BLaER1 treated with 17β-estradiol and CSF1 and Interleukin-3, amounts not matched to agents 10 nM and 100 nM (cell line): ENCODE data around the gene AJAP1.

Source experiments
- H3K27ac ChIP-seq, 11 experiments: shearing (Covaris generic); formaldehyde crosslinking; 2 replicates each; pipeline ENCODE4 v1.8.1; 2022
- H3K27me3 ChIP-seq, 11 experiments: shearing (Covaris generic); formaldehyde crosslinking; 2 replicates each; pipeline ENCODE4 v1.8.1; 2022
- H3K36me3 ChIP-seq, 11 experiments: shearing (Covaris generic); formaldehyde crosslinking; 2 replicates each; pipeline ENCODE4 v1.8.1; 2022
- H3K4me1 ChIP-seq, 10 experiments: shearing (Covaris generic); formaldehyde crosslinking; 2 replicates each; pipeline ENCODE4 v1.8.1; 2022
- H3K4me2 ChIP-seq, 11 experiments: shearing (Covaris generic); formaldehyde crosslinking; 2 replicates each; pipeline ENCODE4 v1.8.1; 2022
- H3K4me3 ChIP-seq, 10 experiments: shearing (Covaris generic); formaldehyde crosslinking; 2 replicates each; pipeline ENCODE4 v1.8.1; 2022
- H3K9ac ChIP-seq, 11 experiments: shearing (Covaris generic); formaldehyde crosslinking; 2 replicates each; pipeline ENCODE4 v1.8.1; 2022
- H3K9me3 ChIP-seq, 11 experiments: shearing (Covaris generic); formaldehyde crosslinking; replicated peaks in 1 of 11; 2 replicates each; pipeline ENCODE4 v1.8.1; 2022
- H4K20me1 ChIP-seq, 11 experiments: shearing (Covaris generic); formaldehyde crosslinking; 2 replicates each; pipeline ENCODE4 v1.8.1; 2022
- Cebpa-rat ChIP-seq, 11 experiments: shearing (Covaris generic); IDR thresholded peaks; 2 replicates each; pipeline ENCODE4 v1.8.1; 2022

Gene AJAP1

DNA sequence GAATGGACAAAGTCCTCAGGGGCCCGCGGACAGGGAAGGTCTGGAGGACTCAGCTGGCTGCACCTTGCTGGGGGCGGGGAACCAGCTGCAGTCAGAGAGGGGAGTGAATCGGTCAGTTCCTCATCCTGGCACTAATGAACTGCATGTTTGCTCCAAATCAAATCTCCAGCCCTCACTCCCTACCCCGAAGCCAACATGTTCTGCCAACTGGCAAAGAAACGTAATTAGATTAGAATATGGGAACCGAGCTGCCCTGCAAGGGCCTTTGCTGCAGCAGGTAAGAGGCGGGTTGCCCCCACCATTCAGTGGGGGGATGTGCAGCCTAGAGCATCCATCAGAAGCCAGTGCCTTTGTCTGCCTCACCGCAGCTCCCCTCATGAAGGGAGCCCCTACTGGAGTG is 121.1 kb downstream of the AJAP1 start:
- Histone ChIP-seq H3K27me3 (no peaks in the 10 kb centered on the region), H4K20me1 (peaks cover 0 to 14% (median 0%) of the 10 kb centered on the region in 11 experiments; a peak in 2 of 22 replicates), H3K9ac (no peak overlapping the region), H3K4me3 (no peak overlapping the region), H3K36me3 (no peaks in the 10 kb centered on the region), H3K27ac (no peak overlapping the region), H3K9me3 (no peaks in the 10 kb centered on the region), H3K4me2 (no peak overlapping the region), H3K4me1 (peaks cover 0 to 4% (median 0%) of the 10 kb centered on the region in 10 experiments; a peak in 1 of 20 replicates)
- no peak for TF ChIP-seq Cebpa-rat (IDR thresholded peaks at IDR 0.05)

DNA sequence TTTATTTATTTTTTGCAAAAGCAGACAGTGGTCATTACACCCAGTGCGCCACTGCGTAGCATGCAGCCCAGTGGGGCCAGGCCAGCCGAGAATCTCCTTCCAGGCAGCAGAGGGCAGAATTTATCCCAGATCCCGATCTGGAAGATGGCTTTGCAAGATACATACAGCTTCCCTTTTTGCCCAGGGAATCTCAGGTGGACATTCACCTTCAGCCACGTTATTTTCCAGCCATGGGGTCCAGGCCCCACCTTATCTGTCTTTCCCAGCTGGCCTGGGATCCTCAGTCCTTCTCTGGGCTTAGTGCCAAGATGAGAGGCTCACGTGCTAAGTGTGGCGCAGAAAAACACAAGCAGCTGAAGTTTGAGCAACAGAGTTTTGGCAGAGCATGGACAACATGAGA is 123.6 kb downstream of the AJAP1 start:
- no peak overlapping the region for H3K4me3 ChIP-seq
- H3K36me3 ChIP-seq, result no peaks in the 10 kb centered on the region
- H3K4me1 ChIP-seq, result peaks cover 0 to 4% (median 0%) of the 10 kb centered on the region in 10 experiments; a peak in 1 of 20 replicates
- H3K27me3 ChIP-seq, result no peaks in the 10 kb centered on the region
- no peak overlapping the region for H3K4me2 ChIP-seq
- no peak overlapping the region for H3K9ac ChIP-seq
- no peaks in the 10 kb centered on the region for H3K9me3 ChIP-seq
- H4K20me1 ChIP-seq, result peaks cover 0 to 9% (median 0%) of the 10 kb centered on the region in 11 experiments; a peak in 2 of 22 replicates
- no peak for TF ChIP-seq Cebpa-rat (IDR thresholded peaks at IDR 0.05)
- no peak overlapping the region for H3K27ac ChIP-seq

DNA sequence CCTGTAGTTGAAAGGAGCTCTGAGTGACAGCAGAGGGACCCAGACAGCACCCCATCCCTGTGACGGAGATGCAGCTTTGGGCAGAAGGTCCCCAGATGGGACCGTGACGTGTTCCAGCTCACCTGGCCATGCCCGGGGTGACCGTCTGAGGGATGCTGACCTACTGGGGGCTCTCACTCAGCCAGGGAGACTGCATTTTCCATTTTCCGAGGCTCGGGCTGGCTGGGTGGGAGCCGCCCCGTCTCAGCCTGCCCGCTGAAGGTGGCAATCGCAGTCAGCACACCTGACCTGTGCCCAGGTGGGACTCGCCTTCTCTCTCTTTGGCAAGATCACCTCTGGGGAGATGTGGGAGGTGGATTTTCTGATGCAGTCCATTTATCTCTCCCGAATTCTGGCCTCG is 127.2 kb downstream of the AJAP1 start:
- TF ChIP-seq Cebpa-rat (IDR thresholded peaks at IDR 0.05), result no peak
- Histone ChIP-seq H3K27ac (no peak overlapping the region), H3K27me3 (no peaks in the 10 kb centered on the region)

DNA sequence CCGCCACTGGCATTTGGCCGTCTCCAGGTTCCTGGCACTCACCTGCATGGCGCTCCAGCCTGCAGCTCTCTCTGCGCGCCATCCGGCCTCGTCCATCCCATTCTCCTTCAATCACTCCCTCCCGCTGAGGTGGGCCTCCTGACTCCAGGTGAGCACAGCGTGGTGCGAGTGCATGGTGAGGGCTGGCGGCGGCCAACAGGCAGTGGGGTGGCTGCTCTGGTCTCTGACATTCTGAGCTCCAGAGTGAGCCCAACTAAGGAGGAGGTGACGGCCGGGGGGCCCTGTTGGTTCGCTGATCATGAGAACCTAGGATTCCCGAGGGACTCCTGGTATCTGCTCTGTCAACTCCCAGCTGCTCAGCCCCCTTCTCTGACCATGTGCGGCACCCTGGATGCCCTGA is 130.4 kb downstream of the AJAP1 start:
- H3K4me2 ChIP-seq, result peak overlapping the region in 4 of 11 experiments; percentile 10 to 36 (median 28); a peak in 3 of 22 replicates

More for the DNA sequence above, 127.2 kb downstream of the AJAP1 start:
- peaks cover 0 to under 1% (median 0%) of the 10 kb centered on the region in 11 experiments; a peak in 1 of 22 replicates for H4K20me1 ChIP-seq
- no peak overlapping the region for H3K9ac ChIP-seq
- H3K36me3 ChIP-seq, result no peaks in the 10 kb centered on the region
- no peaks in the 10 kb centered on the region for H3K9me3 ChIP-seq
- H3K4me2 ChIP-seq, result no peak overlapping the region
- no peak overlapping the region for H3K4me3 ChIP-seq
- peaks cover 0 to 6% (median 0%) of the 10 kb centered on the region in 10 experiments; a peak in 4 of 20 replicates for H3K4me1 ChIP-seq

DNA sequence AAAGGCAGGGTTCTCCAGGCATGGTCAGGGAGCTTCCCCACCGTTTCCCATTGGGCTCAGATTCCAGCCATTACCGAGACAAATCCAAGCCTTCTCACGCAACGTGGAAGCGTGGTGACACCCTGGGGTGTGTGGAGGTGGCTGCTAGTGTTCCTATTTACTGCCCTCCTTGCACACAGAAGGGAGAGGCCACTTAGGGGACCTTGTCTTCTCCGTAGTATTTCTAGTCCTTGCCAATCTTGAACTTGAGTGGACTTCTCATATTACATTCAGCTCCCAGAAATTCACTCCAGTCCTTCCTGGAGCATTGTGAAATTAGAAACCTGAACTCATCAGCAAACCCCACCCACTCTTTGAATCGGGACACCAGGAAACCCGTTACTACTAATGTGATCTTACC is 131.6 kb downstream of the AJAP1 start:
- H3K4me3 ChIP-seq, result no peak overlapping the region
- TF ChIP-seq Cebpa-rat (IDR thresholded peaks at IDR 0.05), result no peak
- no peaks in the 10 kb centered on the region for H3K9me3 ChIP-seq
- H3K27me3 ChIP-seq, result no peaks in the 10 kb centered on the region
- no peak overlapping the region for H3K4me2 ChIP-seq
- no peak overlapping the region for H3K9ac ChIP-seq
- no peaks in the 10 kb centered on the region for H3K36me3 ChIP-seq
- no peaks in the 10 kb centered on the region for H4K20me1 ChIP-seq
- H3K27ac ChIP-seq, result no peak overlapping the region
- H3K4me1 ChIP-seq, result peaks cover 0 to 6% (median 0%) of the 10 kb centered on the region in 10 experiments; a peak in 3 of 20 replicates

More for the DNA sequence above, 130.4 kb downstream of the AJAP1 start:
- H3K27ac ChIP-seq, result no peak overlapping the region
- peaks cover 0 to 6% (median 0%) of the 10 kb centered on the region in 10 experiments; a peak in 3 of 20 replicates for H3K4me1 ChIP-seq
- no peak overlapping the region for H3K4me3 ChIP-seq
- TF ChIP-seq Cebpa-rat (IDR thresholded peaks at IDR 0.05), result no peak
- H4K20me1 ChIP-seq, result no peaks in the 10 kb centered on the region
- H3K36me3 ChIP-seq, result no peaks in the 10 kb centered on the region
- H3K9ac ChIP-seq, result no peak overlapping the region
- no peaks in the 10 kb centered on the region for H3K9me3 ChIP-seq
- no peaks in the 10 kb centered on the region for H3K27me3 ChIP-seq

DNA sequence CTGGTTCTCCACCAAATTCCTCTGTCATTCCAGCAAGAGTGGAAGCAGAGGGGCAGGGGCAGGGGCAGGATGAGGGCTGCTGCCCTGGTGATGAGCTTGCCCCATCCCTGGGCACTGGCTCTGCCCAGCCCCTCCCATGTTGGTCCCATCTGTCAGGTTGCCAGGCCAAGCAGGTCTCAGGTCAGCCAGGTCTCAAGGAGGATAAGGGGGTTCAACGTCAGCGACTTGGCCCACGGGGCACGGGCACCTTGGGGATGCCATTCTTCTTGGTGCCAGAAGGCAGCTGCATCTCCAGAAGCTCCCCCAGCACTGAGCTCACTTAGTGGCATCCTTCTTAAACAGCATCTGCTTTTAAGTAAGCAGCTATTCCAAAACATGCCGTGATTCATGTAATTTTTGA is 133.1 kb downstream of the AJAP1 start:
- no peaks in the 10 kb centered on the region for H3K36me3 ChIP-seq
- TF ChIP-seq Cebpa-rat (IDR thresholded peaks at IDR 0.05), result no peak
- H3K4me2 ChIP-seq, result no peak overlapping the region
- H3K27me3 ChIP-seq, result no peaks in the 10 kb centered on the region
- H3K9ac ChIP-seq, result no peak overlapping the region
- no peak overlapping the region for H3K27ac ChIP-seq
- no peaks in the 10 kb centered on the region for H4K20me1 ChIP-seq
- no peak overlapping the region for H3K4me3 ChIP-seq
- H3K9me3 ChIP-seq, result no peaks in the 10 kb centered on the region
- peaks cover 0 to 6% (median 0%) of the 10 kb centered on the region in 10 experiments; a peak in 3 of 20 replicates for H3K4me1 ChIP-seq

DNA sequence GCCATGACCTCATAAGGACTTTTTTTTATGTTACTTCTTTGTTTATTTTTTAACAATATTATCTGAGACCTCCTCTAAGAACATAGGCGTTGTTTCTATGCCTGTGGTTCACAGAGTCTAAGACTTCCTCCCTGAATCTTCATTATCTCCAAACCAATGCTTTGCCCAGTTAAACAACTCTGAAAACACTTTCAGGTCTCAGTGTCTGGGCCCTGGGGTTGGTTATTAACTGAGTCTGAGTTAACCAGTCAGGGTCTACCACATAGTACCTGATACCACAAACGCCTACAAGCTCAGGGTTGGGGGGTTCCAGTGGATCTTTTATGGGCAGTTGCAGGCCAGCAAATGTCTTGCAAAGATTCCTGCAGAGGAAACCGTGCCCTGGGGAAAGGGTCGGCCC is 138.2 kb downstream of the AJAP1 start:
- no peaks in the 10 kb centered on the region for H3K27me3 ChIP-seq
- TF ChIP-seq Cebpa-rat (IDR thresholded peaks at IDR 0.05), result no peak

DNA sequence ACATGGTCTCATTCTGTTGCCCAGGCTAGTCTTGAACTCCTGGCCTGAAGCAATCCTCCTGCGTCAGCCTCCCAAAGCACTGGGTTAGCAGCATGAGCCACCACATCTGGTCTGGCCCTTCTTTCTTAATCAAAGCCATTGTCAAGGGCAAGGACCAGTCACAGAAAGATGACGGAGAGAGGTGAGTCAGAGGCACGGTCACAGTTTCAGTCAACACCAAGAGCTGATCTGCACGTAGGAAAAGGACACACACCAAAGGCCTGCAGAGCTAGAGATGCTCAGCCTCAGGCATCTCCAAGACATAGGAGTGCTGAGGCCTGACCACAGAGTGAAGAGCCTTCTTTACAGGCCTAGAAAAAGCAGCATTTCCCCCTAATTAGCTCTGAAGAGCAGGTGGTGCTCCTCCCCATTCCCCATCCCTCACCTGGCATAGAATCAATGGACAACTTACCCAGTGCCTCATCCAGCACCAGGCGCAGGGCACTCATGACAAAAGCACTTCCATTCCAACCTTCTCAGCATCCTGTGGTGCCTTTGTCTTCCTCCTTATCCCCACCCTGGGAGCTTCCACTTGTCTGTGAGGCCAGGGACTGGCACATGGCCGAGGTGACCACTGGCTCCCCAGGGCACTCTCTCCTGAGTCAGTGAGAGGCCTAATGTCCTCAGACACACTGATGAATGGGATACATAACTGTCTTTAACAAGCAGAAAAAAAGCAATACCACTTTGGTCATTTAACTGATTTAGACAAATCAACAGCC is 139.8 kb downstream of the AJAP1 start:
- Histone ChIP-seq H3K9ac (no peak overlapping the region), H3K4me1 (peaks cover 22 to 33% (median 26%) of the 10 kb centered on the region in 10 experiments), H3K27me3 (no peaks in the 10 kb centered on the region), H3K36me3 (no peaks in the 10 kb centered on the region), H3K4me2 (no peak overlapping the region), H4K20me1 (peaks cover 0 to 10% (median 0%) of the 10 kb centered on the region in 11 experiments; a peak in 2 of 22 replicates), H3K27ac (no peak overlapping the region), H3K4me3 (no peak overlapping the region), H3K9me3 (no peaks in the 10 kb centered on the region; a peak in 1 of 22 replicates)
- no peak for TF ChIP-seq Cebpa-rat (IDR thresholded peaks at IDR 0.05)

More for the DNA sequence above, 138.2 kb downstream of the AJAP1 start:
- no peak overlapping the region for H3K4me3 ChIP-seq
- H3K27ac ChIP-seq, result no peak overlapping the region
- peaks cover 0 to 10% (median 0%) of the 10 kb centered on the region in 11 experiments; a peak in 2 of 22 replicates for H4K20me1 ChIP-seq
- H3K9me3 ChIP-seq, result no peaks in the 10 kb centered on the region
- peaks cover 21 to 25% (median 22%) of the 10 kb centered on the region in 10 experiments for H3K4me1 ChIP-seq
- H3K9ac ChIP-seq, result no peak overlapping the region
- no peaks in the 10 kb centered on the region for H3K36me3 ChIP-seq
- no peak overlapping the region for H3K4me2 ChIP-seq

DNA sequence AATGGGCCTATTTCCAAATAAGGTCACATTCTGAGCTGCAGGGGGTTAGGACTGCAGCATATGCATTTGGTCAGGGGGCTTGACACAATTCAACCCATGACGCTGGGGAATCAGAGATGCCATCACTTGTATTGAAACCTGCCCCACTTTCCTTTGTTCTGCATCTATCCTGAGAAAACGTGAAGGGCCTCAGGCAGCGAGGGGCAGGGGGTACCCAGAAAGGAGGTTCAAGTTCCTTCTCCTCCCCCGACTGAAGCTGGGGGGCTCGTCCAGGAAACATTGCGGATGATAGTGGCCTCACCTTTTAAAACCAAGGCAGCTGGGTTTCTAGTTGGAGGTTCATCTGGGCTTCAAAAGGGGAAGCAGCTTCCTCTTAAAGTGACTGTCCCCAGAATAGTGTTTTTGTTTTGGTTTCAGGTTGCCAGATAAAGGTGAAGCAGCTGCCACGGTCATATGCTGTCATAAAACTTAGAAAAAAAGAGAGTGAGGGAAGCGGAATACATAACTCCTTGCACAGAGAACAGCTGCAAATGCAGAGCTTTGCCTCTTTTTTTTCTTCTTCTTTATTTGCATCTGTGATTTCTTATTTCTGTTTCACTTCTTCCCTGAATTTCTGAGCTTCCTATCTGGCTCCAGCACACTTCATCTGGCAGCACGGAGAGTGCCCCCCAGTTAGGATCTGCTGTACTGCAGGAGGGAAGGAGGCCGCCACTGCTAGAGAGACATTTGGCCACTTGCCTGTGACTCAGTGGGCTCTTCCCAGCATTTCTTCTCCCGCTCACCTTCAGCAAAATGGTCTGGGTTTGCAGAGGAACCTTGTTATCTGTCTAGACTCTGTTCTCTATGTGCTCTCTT is 142.0 kb downstream of the AJAP1 start:
- peak overlapping the region in 3 of 11 experiments; percentile 4 to 14 (median 11); a peak in 2 of 22 replicates for H3K27ac ChIP-seq
- peaks cover 22 to 33% (median 26%) of the 10 kb centered on the region in 10 experiments for H3K4me1 ChIP-seq
- H3K36me3 ChIP-seq, result no peaks in the 10 kb centered on the region
- peak overlapping the region in 2 of 10 experiments; percentile 2 to 14; a peak in 2 of 20 replicates for H3K4me3 ChIP-seq
- H3K9ac ChIP-seq, result peak overlapping the region in 4 of 11 experiments; percentile 3 to 25 (median 17); a peak in 3 of 22 replicates
- no peaks in the 10 kb centered on the region; a peak in 1 of 22 replicates for H3K9me3 ChIP-seq
- H3K4me2 ChIP-seq, result peak overlapping the region; percentile 63 to 84 (median 75)
- H4K20me1 ChIP-seq, result peaks cover 0 to 10% (median 0%) of the 10 kb centered on the region in 11 experiments; a peak in 2 of 22 replicates
- TF ChIP-seq Cebpa-rat (IDR thresholded peaks at IDR 0.05), result no peak
- H3K27me3 ChIP-seq, result no peaks in the 10 kb centered on the region
